Measurements from ENCODE around the gene SEBOX. TPM values are rescaled to one million over a fixed set of nuclear protein-coding genes. Genes with fewer than 3 reads are reported as not detected.

Gene SEBOX
- total and polyA plus RNA-seq, 2 of the 8 experiments (the other 6 are each of a cell fraction or from before 2014, with no cell fraction given) = not detected

- H3K14ac ChIP-seq (ENCODE audit: insufficient read length) = no peak overlapping the region
- no peaks in the 10 kb centered on the region for H3K79me1 ChIP-seq (ENCODE audit: low read depth, low read length)
- no peak overlapping the region for H4K5ac ChIP-seq (ENCODE audit: insufficient read length, low read depth, low read length)
- H2BK12ac ChIP-seq (ENCODE audit: low read depth, low read length) = no peak overlapping the region
- H3K4me2 ChIP-seq (ENCODE audit: insufficient read depth in 1 of 2, low read depth in 2 of 2, low read length in 2 of 2) = no peak overlapping the region
- peaks cover 28 to 66% (median 51%) of the 10 kb centered on the region in 4 experiments for H3K36me3 ChIP-seq (ENCODE audit: control insufficient read depth in 2 of 4, insufficient read depth in 4 of 4, low read length in 3 of 4)
- no peak overlapping the region for H2AFZ ChIP-seq (ENCODE audit: low read length)
- WGBS, 2 experiments (ENCODE audit: extremely low coverage in 1 of 2, insufficient coverage in 1 of 2, insufficient read length in 1 of 2, insufficient replicate concordance in 2 of 2, low coverage in 1 of 2, low lambda C conversion rate in 2 of 2, missing lambda C conversion rate in 1 of 2) = 95% methylated on average over 3 of the region's 3 CpGs; no CpG with 5 or more reads in 1 of the 2 experiments
- no peak overlapping the region for H3K18ac ChIP-seq (ENCODE audit: extremely low read depth, low read length)
- H3K56ac ChIP-seq (replicated peaks; ENCODE audit: insufficient read length, low read depth, low read length) = no peak overlapping the region
- no peak overlapping the region for H4K91ac ChIP-seq (replicated peaks; ENCODE audit: insufficient read length, low read length)
- H3K23ac ChIP-seq (ENCODE audit: insufficient read length) = no peak overlapping the region
- H2AK5ac ChIP-seq (ENCODE audit: low read depth, low read length) = no peak overlapping the region
- H3K79me2 ChIP-seq (ENCODE audit: control insufficient read depth in 1 of 2, insufficient read depth in 2 of 2, low read length in 2 of 2) = no peaks in the 10 kb centered on the region
- H3K27me3 ChIP-seq (replicated peaks in 1 of 4; ENCODE audit: control insufficient read depth in 3 of 4, extremely low read depth in 1 of 4, insufficient read depth in 3 of 4, low read length in 3 of 4) = no peaks in the 10 kb centered on the region
- no peaks in the 10 kb centered on the region for H3K9me3 ChIP-seq (ENCODE audit: insufficient read depth in 2 of 2, low read depth in 1 of 2, low read length in 1 of 2)
- no peak overlapping the region for H2BK5ac ChIP-seq (ENCODE audit: low read depth, low read length)
- no peaks in the 10 kb centered on the region for H3K23me2 ChIP-seq (ENCODE audit: low read depth, low read length)
- H3K4me1 ChIP-seq (replicated peaks in 1 of 4; ENCODE audit: control insufficient read depth in 3 of 4, insufficient read depth in 4 of 4, low read length in 3 of 4) = peaks cover 0 to 4% (median 0%) of the 10 kb centered on the region in 4 experiments; a peak in 3 of 7 replicates
- H3K4me3 ChIP-seq (ENCODE audit: extremely low read depth in 1 of 4, insufficient read depth in 2 of 4, low read depth in 3 of 4, low read length in 4 of 4) = no peak overlapping the region
- H3K27ac ChIP-seq (ENCODE audit: low read depth, low read length) = no peak overlapping the region
- H2BK120ac ChIP-seq (replicated peaks; ENCODE audit: low read depth, low read length) = no peak overlapping the region
- no peak overlapping the region for H3K4ac ChIP-seq (replicated peaks; ENCODE audit: insufficient read length, low read depth, low read length)
- POLR2A ChIA-PET (ENCODE audit: partially characterized antibody) = interaction anchor here (1.1 to 9.7 kb wide), 5 partner anchors 7 to 17 kb away, joined by 3 to 92 read pairs (median 14); partner anchors contain the start of genes POLDIP2 and SEBOX
- peaks cover 14 to 15% of the 10 kb centered on the region in 2 experiments for H4K20me1 ChIP-seq (replicated peaks in 1 of 2; ENCODE audit: control insufficient read depth in 1 of 2, insufficient read depth in 2 of 2, low read length in 2 of 2)
- H2BK20ac ChIP-seq (ENCODE audit: low read length) = no peak overlapping the region
- no peak overlapping the region for H4K8ac ChIP-seq (ENCODE audit: extremely low read depth, insufficient read depth, low read length)
- CTCF ChIA-PET (ENCODE audit: partially characterized antibody) = interaction anchor here (0.7 to 1.4 kb wide), 3 partner anchors 71 to 199 kb away, joined by 3 read pairs; no protein-coding TSS in a partner anchor
- DNase-seq (ENCODE audit: low read depth in 1 of 2, low spot score in 2 of 2) (no peak), FAIRE-seq (no peak)
- no peak overlapping the region for H3K9ac ChIP-seq (replicated peaks in 1 of 4; ENCODE audit: extremely low read depth in 1 of 4, low read depth in 3 of 4, low read length in 3 of 4)
- H2BK15ac ChIP-seq (ENCODE audit: low read length) = no peak overlapping the region
- TF ChIP-seq EP300 (IDR thresholded peaks at IDR 0.05; ENCODE audit: borderline replicate concordance in 1 of 2, low read depth in 2 of 2, low read length in 2 of 2) (no peak), GTF2F1 (IDR thresholded peaks at IDR 0.05; ENCODE audit: borderline replicate concordance, low read depth, low read length) (no peak), TAF1 (IDR thresholded peaks at IDR 0.05; ENCODE audit: low read depth, low read length) (no peak), SIRT6 (IDR thresholded peaks at IDR 0.05; ENCODE audit: low read length) (no peak), CHD1 (IDR thresholded peaks at IDR 0.05; ENCODE audit: low read depth, low read length) (no peak), SIN3A (conservative IDR thresholded peaks at IDR 0.05 in 1 of 2, IDR thresholded peaks at IDR 0.05 in 1 of 2; ENCODE audit: low read depth in 1 of 2, low read length in 2 of 2) (no peak), ATF2 (IDR thresholded peaks at IDR 0.05; ENCODE audit: low read length) (no peak), ASH2L (IDR thresholded peaks at IDR 0.05; ENCODE audit: low read length) (no peak), CHD2 (IDR thresholded peaks at IDR 0.05; ENCODE audit: low read length) (no peak), PHF8 (conservative IDR thresholded peaks at IDR 0.05; ENCODE audit: low read depth, low read length) (no peak), POLR2AphosphoS5 (IDR thresholded peaks at IDR 0.05; ENCODE audit: low read depth, low read length) (no peak), SAP30 (IDR thresholded peaks at IDR 0.05; ENCODE audit: insufficient read depth, insufficient replicate concordance, low read length) (no peak)
These were observed 16.0 kb downstream of the SEBOX start for GRCh38 chr17:28348979-28349378.
